ENCODE data around the gene CCL2.

CCL2 gene

DNA sequence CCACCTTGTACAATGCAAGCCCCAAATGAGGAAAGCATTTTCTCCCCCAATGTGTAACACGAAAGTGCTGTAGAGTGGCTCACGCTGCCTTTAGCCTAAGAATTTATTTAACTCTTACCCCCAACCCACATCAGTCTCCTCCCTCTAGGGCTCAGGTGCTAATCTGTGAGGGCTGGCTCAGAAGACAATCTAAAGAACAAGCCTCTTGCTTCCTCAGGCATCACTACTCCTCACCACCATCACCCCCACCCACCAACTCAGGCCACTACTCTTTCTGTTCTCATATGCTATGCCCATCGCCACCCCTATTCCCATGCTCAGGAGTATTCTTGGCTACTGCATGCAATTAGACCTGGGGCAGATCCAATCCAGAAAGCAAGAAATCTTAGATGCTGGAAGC lies 3.9 kb upstream of the CCL2 start:
- in situ Hi-C loops (cut with HindIII; ENCODE audit: low sequenced_read_pairs), result no loop called here
- H3K4me3 ChIP-seq (ENCODE audit: low read depth, low read length), result no peak overlapping the region
- no peak for TF ChIP-seq CTCF (IDR thresholded peaks at IDR 0.05; ENCODE audit: low read depth, low read length)
- DNase-seq (ENCODE audit: low read depth, low spot score), result no peak

- no peak overlapping the region for H3K4me3 ChIP-seq (ENCODE audit: low read depth, low read length)
- in situ Hi-C loops (cut with HindIII; ENCODE audit: low sequenced_read_pairs), result no loop called here
- no peak for TF ChIP-seq CTCF (IDR thresholded peaks at IDR 0.05; ENCODE audit: low read depth, low read length)
- DNase-seq (ENCODE audit: low read depth, low spot score), result no peak
Observed at GRCh38 chr17:34252095-34252443, 3.0 kb upstream of the CCL2 start.

GRCh38 chr17:34252444-34253138 lies 2.5 kb upstream of the CCL2 start:
- H3K4me3 ChIP-seq (ENCODE audit: low read depth, low read length), result no peak overlapping the region
- in situ Hi-C loops (cut with HindIII; ENCODE audit: low sequenced_read_pairs), result no loop called here
- no peak for TF ChIP-seq CTCF (IDR thresholded peaks at IDR 0.05; ENCODE audit: low read depth, low read length)
- DNase-seq (ENCODE audit: low read depth, low spot score), result peak; percentile 85

DNA sequence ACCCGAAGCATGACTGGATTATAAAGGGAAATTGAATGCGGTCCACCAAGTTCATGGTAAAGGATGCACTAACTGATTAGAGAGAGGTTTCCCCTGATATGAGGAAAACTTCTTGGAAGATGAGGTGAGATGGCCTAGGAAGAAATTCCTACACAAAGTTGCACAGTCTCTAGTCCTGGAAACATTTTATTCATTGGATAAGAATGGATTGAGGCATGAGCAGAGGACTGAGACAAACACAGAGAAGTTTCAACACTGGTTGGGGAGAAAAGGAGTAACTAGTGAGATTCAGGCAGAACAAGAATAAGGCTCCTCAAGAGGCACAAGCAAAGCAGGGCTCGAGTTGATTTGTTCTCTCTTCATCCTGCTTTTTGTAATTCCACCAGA lies 2.0 kb upstream of the CCL2 start:
- no peak for DNase-seq (ENCODE audit: low read depth, low spot score)
- in situ Hi-C loops (cut with HindIII; ENCODE audit: low sequenced_read_pairs), result no loop called here
- no peak overlapping the region for H3K4me3 ChIP-seq (ENCODE audit: low read depth, low read length)
- TF ChIP-seq CTCF (IDR thresholded peaks at IDR 0.05; ENCODE audit: low read depth, low read length), result no peak

GRCh38 chr17:34254146-34254545 lies 939 bp upstream of the CCL2 start:
- DNase-seq (ENCODE audit: low read depth, low spot score), result peak; percentile 64
- TF ChIP-seq CTCF (IDR thresholded peaks at IDR 0.05; ENCODE audit: low read depth, low read length), result no peak
- H3K4me3 ChIP-seq (ENCODE audit: low read depth, low read length), result no peak overlapping the region
- in situ Hi-C loops (cut with HindIII; ENCODE audit: low sequenced_read_pairs), result no loop called here

GRCh38 chr17:34255381-34255732 lies 272 bp downstream of the CCL2 start:
- no peak for TF ChIP-seq CTCF (IDR thresholded peaks at IDR 0.05; ENCODE audit: low read depth, low read length)
- no peak for DNase-seq (ENCODE audit: low read depth, low spot score)
- in situ Hi-C loops (cut with HindIII; ENCODE audit: low sequenced_read_pairs), result no loop called here
- H3K4me3 ChIP-seq (ENCODE audit: low read depth, low read length), result peak overlapping the region; percentile 38

DNA sequence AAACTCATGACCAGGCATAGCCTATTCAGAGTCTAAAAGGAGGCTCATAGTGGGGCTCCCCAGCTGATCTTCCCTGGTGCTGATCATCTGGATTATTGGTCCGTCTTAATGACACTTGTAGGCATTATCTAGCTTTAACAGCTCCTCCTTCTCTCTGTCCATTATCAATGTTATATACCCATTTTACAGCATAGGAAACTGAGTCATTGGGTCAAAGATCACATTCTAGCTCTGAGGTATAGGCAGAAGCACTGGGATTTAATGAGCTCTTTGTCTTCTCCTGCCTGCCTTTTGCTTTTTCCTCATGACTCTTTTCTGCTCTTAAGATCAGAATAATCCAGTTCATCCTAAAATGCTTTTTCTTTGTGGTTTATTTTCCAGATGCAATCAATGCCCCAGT lies 756 bp downstream of the CCL2 start:
- peak overlapping the region; percentile 38 for H3K4me3 ChIP-seq (ENCODE audit: low read depth, low read length)
- no peak for TF ChIP-seq CTCF (IDR thresholded peaks at IDR 0.05; ENCODE audit: low read depth, low read length)
- no peak for DNase-seq (ENCODE audit: low read depth, low spot score)
- in situ Hi-C loops (cut with HindIII; ENCODE audit: low sequenced_read_pairs), result no loop called here
